Naive B cell (primary cell): ENCODE results near the gene ERCC6. TPM values are rescaled to one million over a fixed set of nuclear protein-coding genes. Genes with fewer than 3 reads are reported as not detected.

Source experiments
- ATAC-seq, 2 donors: fragments of 150-1000 bp; cut with Tn5 transposase; 2 replicates each; pipeline ENCODE4 v1.10.0; 2021; ENCODE audit warnings: low read depth in 2 of 2, mild to moderate bottlenecking in 2 of 2, moderate library complexity in 2 of 2
- DNase-seq: peaks from one replicate; pipeline ENCODE4 v3.0.0; 2022
- H3K27ac Mint-ChIP-seq, 6 donors: one replicate each; pipeline ENCODE4 v1.8.0; 2020 to 2022; ENCODE audit warnings: mild to moderate bottlenecking in 6 of 6, mixed read lengths in 6 of 6, moderate library complexity in 5 of 6, inconsistent platforms in 2 of 6
- H3K27me3 Mint-ChIP-seq, 3 donors: one replicate each; pipeline ENCODE4 v1.8.0; 2021 to 2022; ENCODE audit warnings: mixed read lengths in 3 of 3, mild to moderate bottlenecking in 1 of 3
- H3K36me3 Mint-ChIP-seq, 2 donors: one replicate each; pipeline ENCODE4 v1.8.0; 2020 to 2022; ENCODE audit warnings: mixed read lengths in 2 of 2, inconsistent platforms in 1 of 2, mild to moderate bottlenecking in 1 of 2
- H3K4me1 Mint-ChIP-seq, 3 donors: one replicate each; pipeline ENCODE4 v1.8.0; 2020 to 2022; ENCODE audit warnings: mixed read lengths in 3 of 3, inconsistent platforms in 1 of 3, mild to moderate bottlenecking in 1 of 3, moderate library complexity in 1 of 3
- H3K4me3 Mint-ChIP-seq, 8 donors: one replicate each; pipeline ENCODE4 v1.8.0; 2020 to 2022; ENCODE audit warnings: mild to moderate bottlenecking in 8 of 8, mixed read lengths in 8 of 8, moderate library complexity in 8 of 8, inconsistent platforms in 2 of 8
- H3K9me3 Mint-ChIP-seq, 7 donors: one replicate each; pipeline ENCODE4 v1.8.0; 2020 to 2022; ENCODE audit warnings: mixed read lengths in 7 of 7, mild to moderate bottlenecking in 5 of 7, inconsistent platforms in 2 of 7, moderate library complexity in 1 of 7
- polyA plus RNA-seq, 6 donors: library from polyadenylated mRNA; unstranded; fragments of 300-500 nt; fragmentation: Illumina TruSeq; gene quantifications; one replicate each; pipeline ENCODE4 v1.2.3, GENCODE V29; 2021; ENCODE audit warnings: low read depth in 6 of 6

The ERCC6 gene
- polyA plus RNA-seq, 6 donors from 2014 or later: 8.6 to 19.0 (median 12.8) TPM

GRCh38 chr10:49519717-49520116 lies 19.2 kb downstream of the ERCC6 start:
- no peaks in the 10 kb centered on the region for H3K9me3 Mint-ChIP-seq
- H3K27ac Mint-ChIP-seq: no peak overlapping the region
- H3K4me1 Mint-ChIP-seq: peaks cover 8 to 9% (median 9%) of the 10 kb centered on the region in 3 donors
- no peak overlapping the region for H3K4me3 Mint-ChIP-seq
- H3K36me3 Mint-ChIP-seq: peaks cover 10 to 20% of the 10 kb centered on the region in 2 donors
- ATAC-seq (peak in 1 of 2 donors; percentile 28), DNase-seq (no peak)
- H3K27me3 Mint-ChIP-seq: no peaks in the 10 kb centered on the region

GRCh38 chr10:49518982-49519578 lies 19.8 kb downstream of the ERCC6 start:
- peaks cover 8 to 9% (median 9%) of the 10 kb centered on the region in 3 donors for H3K4me1 Mint-ChIP-seq
- H3K27me3 Mint-ChIP-seq: no peaks in the 10 kb centered on the region
- no peaks in the 10 kb centered on the region for H3K9me3 Mint-ChIP-seq
- H3K36me3 Mint-ChIP-seq: peaks cover 6 to 14% of the 10 kb centered on the region in 2 donors
- ATAC-seq: peak; percentile 62 to 66
- H3K4me3 Mint-ChIP-seq: no peak overlapping the region
- DNase-seq: no peak
- peak overlapping the region in 1 of 6 donors; percentile 22 for H3K27ac Mint-ChIP-seq

GRCh38 chr10:49518566-49518965 lies 20.4 kb downstream of the ERCC6 start:
- no peak overlapping the region for H3K4me3 Mint-ChIP-seq
- no peaks in the 10 kb centered on the region for H3K9me3 Mint-ChIP-seq
- no peak overlapping the region for H3K27ac Mint-ChIP-seq
- DNase-seq (no peak), ATAC-seq (no peak)
- H3K27me3 Mint-ChIP-seq: no peaks in the 10 kb centered on the region
- peaks cover 8 to 9% (median 9%) of the 10 kb centered on the region in 3 donors for H3K4me1 Mint-ChIP-seq
- H3K36me3 Mint-ChIP-seq: peaks cover under 1 to 13% of the 10 kb centered on the region in 2 donors

- no peak for ATAC-seq
- H3K27me3 Mint-ChIP-seq: no peaks in the 10 kb centered on the region
- no peak overlapping the region for H3K4me3 Mint-ChIP-seq
- peaks cover 8 to 9% (median 9%) of the 10 kb centered on the region in 3 donors for H3K4me1 Mint-ChIP-seq
- no peaks in the 10 kb centered on the region for H3K9me3 Mint-ChIP-seq
- no peak for DNase-seq
- H3K36me3 Mint-ChIP-seq: peaks cover 0 to 5% of the 10 kb centered on the region in 2 donors
- H3K27ac Mint-ChIP-seq: no peak overlapping the region
Observed at GRCh38 chr10:49516216-49516970, 22.5 kb downstream of the ERCC6 start.

- Mint-ChIP-seq H3K27ac (peak overlapping the region in 1 of 6 donors; percentile 16), H3K27me3 (no peaks in the 10 kb centered on the region), H3K4me1 (peaks cover 12 to 27% (median 21%) of the 10 kb centered on the region in 3 donors), H3K4me3 (no peak overlapping the region), H3K9me3 (no peaks in the 10 kb centered on the region), H3K36me3 (peaks cover 0 to 7% of the 10 kb centered on the region in 2 donors)
- peak; percentile 11 for DNase-seq
- peak in 1 of 2 donors; percentile 27 for ATAC-seq
Observed at GRCh38 chr10:49512121-49512809, 26.7 kb downstream of the ERCC6 start.

GRCh38 chr10:49509771-49510303 lies 29.1 kb downstream of the ERCC6 start:
- Mint-ChIP-seq H3K27ac (peak overlapping the region in 1 of 6 donors; percentile 50), H3K27me3 (no peaks in the 10 kb centered on the region), H3K36me3 (peaks cover 10 to 11% of the 10 kb centered on the region in 2 donors), H3K4me1 (peaks cover 18 to 30% (median 21%) of the 10 kb centered on the region in 3 donors), H3K9me3 (no peaks in the 10 kb centered on the region), H3K4me3 (no peak overlapping the region)
- DNase-seq (no peak), ATAC-seq (no peak)

GRCh38 chr10:49508654-49509053 lies 30.3 kb downstream of the ERCC6 start:
- ATAC-seq (peak; percentile 74 to 76), DNase-seq (peak; percentile 11)
- Mint-ChIP-seq H3K4me3 (peak overlapping the region in 4 of 8 donors; percentile 17 to 43 (median 30)), H3K27me3 (no peaks in the 10 kb centered on the region), H3K36me3 (peaks cover 12 to 14% of the 10 kb centered on the region in 2 donors), H3K4me1 (peaks cover 18 to 30% (median 21%) of the 10 kb centered on the region in 3 donors), H3K27ac (peak overlapping the region in 5 of 6 donors; percentile 39 to 79 (median 72)), H3K9me3 (no peaks in the 10 kb centered on the region)

- peak overlapping the region in 5 of 6 donors; percentile 39 to 79 (median 72) for H3K27ac Mint-ChIP-seq
- H3K36me3 Mint-ChIP-seq: peaks cover 12 to 14% of the 10 kb centered on the region in 2 donors
- H3K4me3 Mint-ChIP-seq: peak overlapping the region in 4 of 8 donors; percentile 23 to 43 (median 40)
- H3K27me3 Mint-ChIP-seq: no peaks in the 10 kb centered on the region
- ATAC-seq (peak; percentile 55 to 70), DNase-seq (peak; percentile 8)
- H3K4me1 Mint-ChIP-seq: peaks cover 18 to 30% (median 21%) of the 10 kb centered on the region in 3 donors
- no peaks in the 10 kb centered on the region for H3K9me3 Mint-ChIP-seq
Observed at GRCh38 chr10:49508249-49508648, 30.7 kb downstream of the ERCC6 start.

GRCh38 chr10:49505589-49505988 lies 33.3 kb downstream of the ERCC6 start:
- H3K27me3 Mint-ChIP-seq: no peaks in the 10 kb centered on the region
- H3K27ac Mint-ChIP-seq: no peak overlapping the region
- ATAC-seq (no peak), DNase-seq (no peak)
- peaks cover 13 to 22% of the 10 kb centered on the region in 2 donors for H3K36me3 Mint-ChIP-seq
- no peaks in the 10 kb centered on the region for H3K9me3 Mint-ChIP-seq
- H3K4me3 Mint-ChIP-seq: no peak overlapping the region
- H3K4me1 Mint-ChIP-seq: peaks cover 18 to 30% (median 21%) of the 10 kb centered on the region in 3 donors

- Mint-ChIP-seq H3K27ac (no peak overlapping the region), H3K4me1 (peaks cover 13 to 28% (median 21%) of the 10 kb centered on the region in 3 donors), H3K9me3 (no peaks in the 10 kb centered on the region), H3K36me3 (peaks cover 13 to 26% of the 10 kb centered on the region in 2 donors), H3K4me3 (no peak overlapping the region), H3K27me3 (no peaks in the 10 kb centered on the region)
- no peak for ATAC-seq
- DNase-seq: no peak
Observed at GRCh38 chr10:49505076-49505475, 33.8 kb downstream of the ERCC6 start.

GRCh38 chr10:49504528-49504927 lies 34.4 kb downstream of the ERCC6 start:
- no peaks in the 10 kb centered on the region for H3K27me3 Mint-ChIP-seq
- no peaks in the 10 kb centered on the region for H3K9me3 Mint-ChIP-seq
- ATAC-seq (no peak), DNase-seq (no peak)
- H3K4me3 Mint-ChIP-seq: no peak overlapping the region
- H3K4me1 Mint-ChIP-seq: peaks cover 13 to 25% (median 21%) of the 10 kb centered on the region in 3 donors
- peaks cover 18 to 26% of the 10 kb centered on the region in 2 donors for H3K36me3 Mint-ChIP-seq
- H3K27ac Mint-ChIP-seq: no peak overlapping the region

GRCh38 chr10:49502358-49502757 lies 36.6 kb downstream of the ERCC6 start:
- Mint-ChIP-seq H3K4me1 (peaks cover 0 to 6% (median 3%) of the 10 kb centered on the region in 3 donors), H3K4me3 (no peak overlapping the region), H3K27me3 (no peaks in the 10 kb centered on the region), H3K27ac (no peak overlapping the region), H3K36me3 (peaks cover 30 to 32% of the 10 kb centered on the region in 2 donors), H3K9me3 (no peaks in the 10 kb centered on the region)
- no peak for ATAC-seq
- DNase-seq: no peak

- no peak for ATAC-seq
- DNase-seq: no peak
- Mint-ChIP-seq H3K4me1 (peaks cover 0 to 4% (median 0%) of the 10 kb centered on the region in 3 donors), H3K4me3 (no peak overlapping the region), H3K9me3 (no peaks in the 10 kb centered on the region), H3K27me3 (no peaks in the 10 kb centered on the region), H3K36me3 (peaks cover 23 to 41% of the 10 kb centered on the region in 2 donors), H3K27ac (peak overlapping the region in 2 of 6 donors; percentile 31 to 75)
Observed at GRCh38 chr10:49500412-49500811, 38.5 kb downstream of the ERCC6 start.
